Activated CD4-positive, alpha-beta memory T cell treated with anti-CD3 and anti-CD28 coated beads, Interleukin-2, amount 10 ng/mL, durations not matched to agents 7 days and 5 days (primary cell): ENCODE data around the gene KLB. TPM values are rescaled to one million over a fixed set of nuclear protein-coding genes. Genes with fewer than 3 reads are reported as not detected.

Experiments used
- CTCF ChIA-PET: fragments of 350-600 bp; sonication (Branson Sonifier 250); formaldehyde crosslinking; loops from one replicate; lab custom pipeline; 2021; ENCODE audit warnings: antibody characterized with exemption, inconsistent platforms; lab: Charles Lee
- POLR2A ChIA-PET: fragments of 350-600 bp; sonication (Branson Sonifier 250); formaldehyde crosslinking; loops from one replicate; lab custom pipeline; 2021; ENCODE audit warnings: antibody characterized with exemption; lab: Charles Lee
- DNase-seq: peaks from one replicate; pipeline ENCODE4 v3.0.0-alpha.2; 2020
- H3K27ac Mint-ChIP-seq: one replicate; pipeline ENCODE4 v1.8.0; 2021; ENCODE audit warnings: mild to moderate bottlenecking, mixed read lengths
- H3K27me3 Mint-ChIP-seq: one replicate; pipeline ENCODE4 v1.8.0; 2021; ENCODE audit warnings: mixed read lengths
- H3K36me3 Mint-ChIP-seq: one replicate; pipeline ENCODE4 v1.8.0; 2021; ENCODE audit warnings: low read depth, mixed read lengths
- H3K4me1 Mint-ChIP-seq: one replicate; pipeline ENCODE4 v1.8.0; 2021; ENCODE audit warnings: mixed read lengths
- H3K4me3 Mint-ChIP-seq: one replicate; pipeline ENCODE4 v1.8.0; 2021; ENCODE audit warnings: mild to moderate bottlenecking, mixed read lengths
- H3K9me3 Mint-ChIP-seq: one replicate; pipeline ENCODE4 v1.8.0; 2021; ENCODE audit warnings: mixed read lengths
- total RNA-seq, 2 experiments: library from RNA; stranded (reverse); gene quantifications; one replicate each; pipeline ENCODE4 v1.2.3, GENCODE V29; 2021

KLB gene
- total RNA-seq, 2 experiments from 2014 or later, result not detected

DNA sequence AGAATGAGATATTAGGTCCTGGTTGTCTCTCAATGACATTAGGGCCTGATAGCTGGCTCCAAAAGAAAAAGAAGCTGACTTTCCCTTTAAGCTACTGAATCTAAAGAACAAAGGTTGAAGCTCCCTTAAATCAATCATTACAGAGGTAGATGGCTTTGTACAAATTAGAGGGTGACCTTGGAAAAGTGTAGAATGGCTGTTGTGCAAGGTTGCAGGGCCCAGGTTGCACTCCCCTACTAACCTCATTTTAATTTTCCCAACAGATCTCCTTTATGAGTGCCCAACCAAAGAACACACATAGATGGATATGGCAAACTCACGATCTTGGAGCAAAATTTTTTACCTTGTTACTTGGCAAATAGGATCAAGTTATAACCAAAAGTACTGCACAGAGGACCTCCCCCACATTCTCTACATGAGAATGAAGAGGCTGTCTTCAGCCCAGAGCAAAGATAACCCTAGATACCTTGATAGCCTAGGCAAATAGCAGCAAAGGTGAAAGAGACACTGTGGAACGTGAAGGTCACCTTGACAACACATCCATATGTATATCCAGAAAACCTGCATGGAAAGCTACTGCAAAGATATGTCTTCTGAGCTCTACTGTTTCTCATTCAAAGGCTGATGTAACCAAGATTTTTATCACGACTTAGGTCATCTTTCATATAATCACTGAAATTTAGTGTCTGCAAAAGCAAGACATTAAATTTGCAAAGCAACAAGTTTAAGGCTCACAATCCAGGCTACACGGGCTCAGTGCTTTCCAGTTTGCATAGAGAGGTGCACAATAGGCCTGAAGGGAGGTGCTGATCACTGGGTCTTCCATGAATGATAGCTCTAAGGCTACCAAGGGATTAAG lies 23.0 kb downstream of the KLB start:
- H3K9me3 Mint-ChIP-seq, result no peaks in the 10 kb centered on the region
- no peak overlapping the region for H3K4me3 Mint-ChIP-seq
- peaks cover 1% of the 10 kb centered on the region for H3K27me3 Mint-ChIP-seq
- no peaks in the 10 kb centered on the region for H3K36me3 Mint-ChIP-seq
- ChIA-PET CTCF (interaction anchor here (0.7 to 1.0 kb wide), 2 partner anchors 25 to 81 kb away, joined by 3 to 4 read pairs; no protein-coding TSS in a partner anchor), POLR2A (no interaction called here)
- DNase-seq, result no peak
- H3K4me1 Mint-ChIP-seq, result no peaks in the 10 kb centered on the region
- no peak overlapping the region for H3K27ac Mint-ChIP-seq

DNA sequence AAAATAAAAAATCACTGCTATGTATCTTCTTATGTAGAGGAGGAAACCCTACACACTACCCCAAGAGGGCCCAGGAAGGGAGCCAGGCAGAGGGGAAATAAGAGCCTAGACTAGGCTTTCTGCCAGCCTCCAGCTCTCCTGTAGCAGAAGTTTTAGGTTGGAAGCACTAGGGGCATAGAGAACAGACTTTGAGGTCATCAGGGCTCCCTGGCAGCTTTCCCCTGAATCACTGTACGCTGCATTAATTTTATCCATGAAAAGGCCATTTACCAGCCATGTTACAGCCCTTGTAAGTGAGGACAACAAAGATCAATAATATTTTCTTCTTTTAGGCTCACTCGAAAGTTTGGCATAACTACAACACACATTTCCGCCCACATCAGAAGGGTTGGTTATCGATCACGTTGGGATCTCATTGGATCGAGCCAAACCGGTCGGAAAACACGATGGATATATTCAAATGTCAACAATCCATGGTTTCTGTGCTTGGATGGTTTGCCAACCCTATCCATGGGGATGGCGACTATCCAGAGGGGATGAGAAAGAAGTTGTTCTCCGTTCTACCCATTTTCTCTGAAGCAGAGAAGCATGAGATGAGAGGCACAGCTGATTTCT lies 27.3 kb downstream of the KLB start:
- no peak for DNase-seq
- Mint-ChIP-seq H3K27ac (no peak overlapping the region), H3K4me1 (no peaks in the 10 kb centered on the region), H3K27me3 (peaks cover 17% of the 10 kb centered on the region), H3K4me3 (no peak overlapping the region), H3K9me3 (no peaks in the 10 kb centered on the region), H3K36me3 (no peaks in the 10 kb centered on the region)
- ChIA-PET CTCF (interaction anchor here (1.2 kb wide), 1 partner anchor 26 kb away, joined by 4 read pairs; no protein-coding TSS in a partner anchor), POLR2A (no interaction called here)

DNA sequence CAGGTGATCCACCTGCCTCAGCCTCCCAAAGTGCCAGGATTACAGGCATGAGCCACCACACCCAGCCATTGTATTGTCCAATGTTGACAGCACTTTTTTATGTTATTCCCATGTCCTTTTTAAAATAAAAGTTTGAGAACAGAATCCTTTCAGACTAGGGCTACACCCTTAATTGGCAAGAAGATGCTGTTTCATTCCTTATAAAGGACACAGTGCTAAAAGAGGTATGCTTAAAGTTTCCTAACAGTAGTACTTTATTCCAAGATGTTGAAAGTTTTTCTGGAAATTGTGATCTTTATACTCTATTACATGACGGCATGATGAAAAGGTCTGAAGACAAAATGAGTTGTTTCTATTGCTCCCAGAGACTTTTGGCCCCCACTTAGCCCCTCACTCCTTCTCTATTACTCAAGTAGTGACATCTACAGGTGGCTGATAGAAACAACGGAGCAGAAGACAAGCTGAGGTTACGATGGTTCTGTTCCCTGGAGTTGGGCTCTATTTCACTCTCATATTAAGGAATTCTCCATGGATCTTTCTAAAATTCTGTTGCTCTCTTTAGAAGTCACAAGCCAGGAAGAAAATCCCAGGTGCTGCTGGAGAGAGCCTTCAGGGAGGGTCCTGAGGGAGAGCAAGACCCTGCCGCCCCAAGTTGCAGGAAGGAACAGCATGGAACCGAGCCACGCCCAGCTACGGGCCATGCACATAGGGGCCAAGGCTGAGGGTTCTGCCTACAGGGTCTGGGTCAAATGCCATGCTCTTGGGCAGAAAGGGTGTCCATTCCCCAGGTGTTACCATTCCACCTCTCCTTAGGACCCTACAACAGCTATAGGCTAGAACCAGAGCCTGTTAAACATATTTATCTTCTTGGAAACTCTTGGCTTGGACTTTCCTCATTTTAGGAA lies 29.2 kb downstream of the KLB start:
- Mint-ChIP-seq H3K4me3 (no peak overlapping the region), H3K36me3 (no peaks in the 10 kb centered on the region), H3K27me3 (peaks cover 19% of the 10 kb centered on the region), H3K27ac (no peak overlapping the region), H3K4me1 (no peaks in the 10 kb centered on the region), H3K9me3 (no peaks in the 10 kb centered on the region)
- ChIA-PET POLR2A (interaction anchor here (1.2 kb wide), 1 partner anchor 23 kb away, joined by 4 read pairs; the partner anchor contains the start of gene LIAS), CTCF (no interaction called here)
- DNase-seq, result no peak

DNA sequence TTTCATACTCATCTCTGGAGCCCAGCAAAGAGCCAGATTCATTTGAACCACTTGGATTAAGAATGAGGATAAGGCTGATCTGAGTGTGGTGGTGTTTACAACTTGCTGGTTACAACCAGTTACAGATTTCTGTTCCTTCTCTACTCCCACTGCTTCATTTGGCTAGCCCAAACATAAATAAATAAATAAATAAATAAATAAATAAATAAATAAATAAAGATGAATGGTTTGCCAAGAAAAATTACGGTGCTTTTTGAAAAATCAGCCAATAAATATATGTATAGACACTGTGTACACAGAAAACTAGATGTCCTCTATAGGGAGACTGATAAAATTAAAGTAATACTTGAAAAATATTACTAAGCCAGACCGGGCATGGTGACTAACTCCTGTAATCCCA lies 34.9 kb downstream of the KLB start:
- no peaks in the 10 kb centered on the region for H3K36me3 Mint-ChIP-seq
- H3K27ac Mint-ChIP-seq, result no peak overlapping the region
- H3K4me3 Mint-ChIP-seq, result no peak overlapping the region
- no peak for DNase-seq
- ChIA-PET CTCF (no interaction called here), POLR2A (no interaction called here)
- no peaks in the 10 kb centered on the region for H3K4me1 Mint-ChIP-seq
- no peaks in the 10 kb centered on the region for H3K9me3 Mint-ChIP-seq
- peaks cover 18% of the 10 kb centered on the region for H3K27me3 Mint-ChIP-seq

DNA sequence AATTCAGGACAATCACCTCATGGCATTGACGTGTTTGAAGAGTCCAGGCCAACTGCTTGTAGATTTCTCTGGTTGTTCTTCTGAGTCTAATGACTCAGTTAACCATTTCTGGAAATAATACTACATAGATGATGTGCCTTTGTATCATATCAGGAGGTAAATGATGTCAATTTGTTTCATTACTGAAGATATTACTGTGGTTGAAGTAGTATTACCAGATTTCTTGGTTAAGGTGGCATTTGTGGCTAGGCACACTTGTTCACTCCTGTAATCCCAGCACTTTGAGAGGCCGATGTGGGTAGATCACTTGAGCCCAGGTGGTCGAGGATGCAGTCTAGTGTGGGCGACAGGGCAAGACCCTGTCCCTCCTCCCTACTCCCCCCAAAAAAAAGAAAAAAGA lies 36.3 kb downstream of the KLB start:
- H3K36me3 Mint-ChIP-seq, result peaks cover 2% of the 10 kb centered on the region
- CTCF ChIA-PET, result interaction anchor here (0.7 kb wide), 1 partner anchor 1301 kb away, joined by 4 read pairs; no protein-coding TSS in a partner anchor
- DNase-seq, result no peak

DNA sequence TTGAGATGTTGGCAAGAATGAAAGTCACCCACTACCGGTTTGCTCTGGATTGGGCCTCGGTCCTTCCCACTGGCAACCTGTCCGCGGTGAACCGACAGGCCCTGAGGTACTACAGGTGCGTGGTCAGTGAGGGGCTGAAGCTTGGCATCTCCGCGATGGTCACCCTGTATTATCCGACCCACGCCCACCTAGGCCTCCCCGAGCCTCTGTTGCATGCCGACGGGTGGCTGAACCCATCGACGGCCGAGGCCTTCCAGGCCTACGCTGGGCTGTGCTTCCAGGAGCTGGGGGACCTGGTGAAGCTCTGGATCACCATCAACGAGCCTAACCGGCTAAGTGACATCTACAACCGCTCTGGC lies 39.7 kb downstream of the KLB start:
- no peak overlapping the region for H3K27ac Mint-ChIP-seq
- no peak for DNase-seq
- H3K36me3 Mint-ChIP-seq, result peaks cover 24% of the 10 kb centered on the region
- CTCF ChIA-PET, result no interaction called here
- H3K9me3 Mint-ChIP-seq, result no peaks in the 10 kb centered on the region
- peaks cover 7% of the 10 kb centered on the region for H3K4me1 Mint-ChIP-seq
- peaks cover 2% of the 10 kb centered on the region for H3K27me3 Mint-ChIP-seq
- H3K4me3 Mint-ChIP-seq, result no peak overlapping the region
- POLR2A ChIA-PET, result interaction anchor here (1.2 to 3.6 kb wide), 2 partner anchors 11 to 93 kb away, joined by 3 to 36 read pairs; partner anchors contain the start of genes LIAS and RPL9

More for the DNA sequence above, 36.3 kb downstream of the KLB start:
- no peaks in the 10 kb centered on the region for H3K9me3 Mint-ChIP-seq
- H3K27ac Mint-ChIP-seq, result no peak overlapping the region
- H3K4me3 Mint-ChIP-seq, result no peak overlapping the region
- POLR2A ChIA-PET, result no interaction called here
- peaks cover 7% of the 10 kb centered on the region for H3K4me1 Mint-ChIP-seq
- H3K27me3 Mint-ChIP-seq, result peaks cover 12% of the 10 kb centered on the region

DNA sequence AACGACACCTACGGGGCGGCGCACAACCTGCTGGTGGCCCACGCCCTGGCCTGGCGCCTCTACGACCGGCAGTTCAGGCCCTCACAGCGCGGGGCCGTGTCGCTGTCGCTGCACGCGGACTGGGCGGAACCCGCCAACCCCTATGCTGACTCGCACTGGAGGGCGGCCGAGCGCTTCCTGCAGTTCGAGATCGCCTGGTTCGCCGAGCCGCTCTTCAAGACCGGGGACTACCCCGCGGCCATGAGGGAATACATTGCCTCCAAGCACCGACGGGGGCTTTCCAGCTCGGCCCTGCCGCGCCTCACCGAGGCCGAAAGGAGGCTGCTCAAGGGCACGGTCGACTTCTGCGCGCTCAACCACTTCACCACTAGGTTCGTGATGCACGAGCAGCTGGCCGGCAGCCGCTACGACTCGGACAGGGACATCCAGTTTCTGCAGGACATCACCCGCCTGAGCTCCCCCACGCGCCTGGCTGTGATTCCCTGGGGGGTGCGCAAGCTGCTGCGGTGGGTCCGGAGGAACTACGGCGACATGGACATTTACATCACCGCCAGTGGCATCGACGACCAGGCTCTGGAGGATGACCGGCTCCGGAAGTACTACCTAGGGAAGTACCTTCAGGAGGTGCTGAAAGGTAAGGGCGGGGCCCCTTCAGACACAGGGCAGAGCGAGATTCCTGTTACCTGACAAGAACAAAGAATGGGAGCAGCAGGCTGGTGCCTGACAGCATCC lies 40.3 kb downstream of the KLB start:
- H3K4me3 Mint-ChIP-seq, result peak overlapping the region; percentile 30
- DNase-seq, result peak; percentile 40
- peaks cover 29% of the 10 kb centered on the region for H3K36me3 Mint-ChIP-seq
- ChIA-PET POLR2A (interaction anchor here (1.2 to 3.6 kb wide), 2 partner anchors 11 to 94 kb away, joined by 3 to 36 read pairs; partner anchors contain the start of genes LIAS and RPL9), CTCF (interaction anchor here (0.9 kb wide), 1 partner anchor 11 kb away, joined by 3 read pairs; no protein-coding TSS in a partner anchor)
- H3K4me1 Mint-ChIP-seq, result peaks cover 8% of the 10 kb centered on the region
- H3K27ac Mint-ChIP-seq, result no peak overlapping the region
- peaks cover 2% of the 10 kb centered on the region for H3K27me3 Mint-ChIP-seq
- H3K9me3 Mint-ChIP-seq, result no peaks in the 10 kb centered on the region

DNA sequence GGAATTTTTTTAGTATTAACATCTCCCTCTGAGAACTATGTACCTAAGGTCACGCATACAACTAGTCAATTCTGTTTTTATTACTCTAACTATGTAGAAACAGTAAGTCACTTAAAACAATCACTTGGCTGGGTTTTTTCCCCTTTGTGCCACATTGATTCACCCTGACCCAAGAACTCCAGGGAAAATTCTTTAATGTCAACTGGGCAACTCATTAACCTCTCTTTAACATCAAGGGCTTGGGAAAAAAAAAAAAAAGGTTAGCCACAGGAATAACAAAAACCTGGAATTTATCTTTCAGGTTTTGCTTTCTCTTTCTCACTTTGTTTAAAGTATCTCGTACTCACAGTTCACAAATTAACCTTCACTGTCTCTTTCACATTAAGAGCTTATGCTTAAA lies 43.9 kb downstream of the KLB start:
- H3K27ac Mint-ChIP-seq, result no peak overlapping the region
- ChIA-PET POLR2A (interaction anchor here (1.2 kb wide), 1 partner anchor 9 kb away, joined by 5 read pairs; the partner anchor contains the start of gene LIAS), CTCF (no interaction called here)
- no peaks in the 10 kb centered on the region for H3K27me3 Mint-ChIP-seq
- peaks cover 60% of the 10 kb centered on the region for H3K36me3 Mint-ChIP-seq
- H3K9me3 Mint-ChIP-seq, result no peaks in the 10 kb centered on the region
- H3K4me3 Mint-ChIP-seq, result no peak overlapping the region
- H3K4me1 Mint-ChIP-seq, result peaks cover 19% of the 10 kb centered on the region
- no peak for DNase-seq

DNA sequence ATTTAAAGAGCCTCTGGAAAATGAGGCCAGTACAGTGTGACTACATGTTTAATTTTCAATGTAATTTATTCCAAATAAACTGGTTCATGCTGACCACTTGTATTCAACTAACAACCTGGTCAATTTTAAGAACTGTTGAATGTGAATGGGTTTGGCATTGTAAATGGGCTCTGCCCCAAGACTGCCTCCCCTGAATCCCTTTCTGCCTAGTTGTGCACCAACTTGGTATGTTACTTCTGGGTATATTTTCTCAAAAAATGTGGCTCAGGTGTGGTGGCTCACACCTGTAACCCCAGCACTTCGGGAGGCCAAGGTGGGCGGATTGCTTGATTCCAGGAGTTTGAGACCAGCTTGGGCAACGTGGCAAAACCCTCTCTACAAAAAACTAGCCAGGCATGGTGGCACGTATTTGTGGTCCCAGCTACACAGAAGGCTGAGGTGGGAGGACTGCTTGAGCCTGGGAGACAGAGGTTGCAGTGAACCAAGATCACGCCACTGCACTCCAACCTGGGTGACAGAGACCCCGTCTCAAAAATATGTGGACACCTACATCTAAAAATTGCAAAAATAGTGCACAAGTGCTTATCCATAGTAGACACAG lies 44.8 kb downstream of the KLB start:
- H3K27ac Mint-ChIP-seq, result no peak overlapping the region
- H3K27me3 Mint-ChIP-seq, result no peaks in the 10 kb centered on the region
- DNase-seq, result no peak
- ChIA-PET CTCF (interaction anchor here (1.6 kb wide), 1 partner anchor 18 kb away, joined by 5 read pairs; no protein-coding TSS in a partner anchor), POLR2A (interaction anchor here (0.7 to 1.2 kb wide), 2 partner anchors 8 to 13 kb away, joined by 3 to 5 read pairs; partner anchors contain the start of gene LIAS)
- no peaks in the 10 kb centered on the region for H3K9me3 Mint-ChIP-seq
- H3K4me1 Mint-ChIP-seq, result peaks cover 26% of the 10 kb centered on the region
- H3K36me3 Mint-ChIP-seq, result peaks cover 68% of the 10 kb centered on the region
- no peak overlapping the region for H3K4me3 Mint-ChIP-seq

DNA sequence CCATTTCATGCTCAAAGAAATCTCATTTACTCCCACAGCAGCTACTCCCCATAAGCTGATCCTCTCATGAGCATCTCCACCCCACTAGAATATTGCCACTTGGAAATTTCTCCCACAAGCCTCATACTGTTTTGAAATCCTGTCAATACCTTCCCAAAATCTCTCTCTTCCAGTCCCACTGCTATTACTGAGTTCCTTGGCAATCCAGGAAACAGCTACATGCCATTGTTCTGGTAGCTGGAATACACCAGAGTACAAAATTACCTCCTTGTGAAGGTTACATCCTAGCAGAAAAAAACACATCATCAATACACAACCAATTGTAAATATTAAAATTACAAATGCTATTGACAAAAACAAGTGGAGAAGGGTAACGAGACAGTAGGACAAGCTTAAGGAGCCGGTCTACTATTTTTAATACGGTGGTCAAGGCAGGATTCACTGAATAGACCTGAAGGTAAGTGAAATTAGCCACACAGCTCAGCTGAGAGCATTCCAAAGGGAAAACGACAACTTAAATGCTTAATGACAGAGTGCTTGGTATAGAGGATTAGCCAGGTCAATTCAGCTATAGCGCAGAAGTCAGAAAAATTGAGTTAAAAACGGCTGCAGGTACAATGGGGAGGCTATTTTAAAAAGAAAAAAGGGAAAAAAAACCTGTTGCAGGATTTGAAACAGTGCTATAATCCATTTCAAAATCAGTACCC lies 45.6 kb downstream of the KLB start:
- Mint-ChIP-seq H3K36me3 (peaks cover 76% of the 10 kb centered on the region), H3K27ac (no peak overlapping the region), H3K4me3 (no peak overlapping the region), H3K4me1 (peaks cover 31% of the 10 kb centered on the region), H3K9me3 (no peaks in the 10 kb centered on the region), H3K27me3 (no peaks in the 10 kb centered on the region)
- DNase-seq, result no peak
- POLR2A ChIA-PET, result no interaction called here
- CTCF ChIA-PET, result interaction anchor here (1.6 kb wide), 1 partner anchor 17 kb away, joined by 5 read pairs; no protein-coding TSS in a partner anchor
